Measurements from ENCODE around the gene PRX. TPM values are rescaled to one million over a fixed set of nuclear protein-coding genes. Genes with fewer than 3 reads are reported as not detected.

PRX gene
- polyA plus RNA-seq, 1 donor from 2014 or later = 0.20 TPM

- Histone ChIP-seq H3K79me2 (replicated peaks; ENCODE audit: insufficient read depth, low read length) (no peaks in the 10 kb centered on the region), H3K27me3 (ENCODE audit: insufficient read depth, low read depth, low read length) (no peaks in the 10 kb centered on the region), H3K4me3 (ENCODE audit: low read length) (no peak overlapping the region), H4K20me1 (ENCODE audit: insufficient read depth) (no peaks in the 10 kb centered on the region), H3K4me2 (ENCODE audit: low read length) (no peak overlapping the region), H3F3A (ENCODE audit: insufficient read depth, low read length, poor library complexity, severe bottlenecking) (no peaks in the 10 kb centered on the region), H3K9me2 (ENCODE audit: insufficient read depth, low read length) (no peaks in the 10 kb centered on the region), H3K36me3 (ENCODE audit: insufficient read depth, low read length) (no peaks in the 10 kb centered on the region), H3K9me3 (ENCODE audit: low read length) (no peaks in the 10 kb centered on the region), H3K9ac (ENCODE audit: low read length) (no peak overlapping the region), H2AFZ (ENCODE audit: low read depth, low read length) (no peak overlapping the region), H3K27ac (ENCODE audit: low read length) (no peak overlapping the region)
- TF ChIP-seq MXI1 (conservative IDR thresholded peaks at IDR 0.05; ENCODE audit: poor library complexity, severe bottlenecking) (no peak), EZH2 (IDR thresholded peaks at IDR 0.05; ENCODE audit: borderline replicate concordance, insufficient read depth, low read length, poor library complexity, severe bottlenecking) (no peak), TAF1 (IDR thresholded peaks at IDR 0.05; ENCODE audit: low read depth) (no peak)
- TF ChIP-seq, protein P1, sequence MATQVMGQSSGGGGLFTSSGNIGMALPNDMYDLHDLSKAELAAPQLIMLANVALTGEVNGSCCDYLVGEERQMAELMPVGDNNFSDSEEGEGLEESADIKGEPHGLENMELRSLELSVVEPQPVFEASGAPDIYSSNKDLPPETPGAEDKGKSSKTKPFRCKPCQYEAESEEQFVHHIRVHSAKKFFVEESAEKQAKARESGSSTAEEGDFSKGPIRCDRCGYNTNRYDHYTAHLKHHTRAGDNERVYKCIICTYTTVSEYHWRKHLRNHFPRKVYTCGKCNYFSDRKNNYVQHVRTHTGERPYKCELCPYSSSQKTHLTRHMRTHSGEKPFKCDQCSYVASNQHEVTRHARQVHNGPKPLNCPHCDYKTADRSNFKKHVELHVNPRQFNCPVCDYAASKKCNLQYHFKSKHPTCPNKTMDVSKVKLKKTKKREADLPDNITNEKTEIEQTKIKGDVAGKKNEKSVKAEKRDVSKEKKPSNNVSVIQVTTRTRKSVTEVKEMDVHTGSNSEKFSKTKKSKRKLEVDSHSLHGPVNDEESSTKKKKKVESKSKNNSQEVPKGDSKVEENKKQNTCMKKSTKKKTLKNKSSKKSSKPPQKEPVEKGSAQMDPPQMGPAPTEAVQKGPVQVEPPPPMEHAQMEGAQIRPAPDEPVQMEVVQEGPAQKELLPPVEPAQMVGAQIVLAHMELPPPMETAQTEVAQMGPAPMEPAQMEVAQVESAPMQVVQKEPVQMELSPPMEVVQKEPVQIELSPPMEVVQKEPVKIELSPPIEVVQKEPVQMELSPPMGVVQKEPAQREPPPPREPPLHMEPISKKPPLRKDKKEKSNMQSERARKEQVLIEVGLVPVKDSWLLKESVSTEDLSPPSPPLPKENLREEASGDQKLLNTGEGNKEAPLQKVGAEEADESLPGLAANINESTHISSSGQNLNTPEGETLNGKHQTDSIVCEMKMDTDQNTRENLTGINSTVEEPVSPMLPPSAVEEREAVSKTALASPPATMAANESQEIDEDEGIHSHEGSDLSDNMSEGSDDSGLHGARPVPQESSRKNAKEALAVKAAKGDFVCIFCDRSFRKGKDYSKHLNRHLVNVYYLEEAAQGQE (IDR thresholded peaks at IDR 0.05; ENCODE audit: borderline replicate concordance) = no peak
These were observed 19.0 kb downstream of the PRX start for GRCh38 chr19:40393894-40394815.

DNA sequence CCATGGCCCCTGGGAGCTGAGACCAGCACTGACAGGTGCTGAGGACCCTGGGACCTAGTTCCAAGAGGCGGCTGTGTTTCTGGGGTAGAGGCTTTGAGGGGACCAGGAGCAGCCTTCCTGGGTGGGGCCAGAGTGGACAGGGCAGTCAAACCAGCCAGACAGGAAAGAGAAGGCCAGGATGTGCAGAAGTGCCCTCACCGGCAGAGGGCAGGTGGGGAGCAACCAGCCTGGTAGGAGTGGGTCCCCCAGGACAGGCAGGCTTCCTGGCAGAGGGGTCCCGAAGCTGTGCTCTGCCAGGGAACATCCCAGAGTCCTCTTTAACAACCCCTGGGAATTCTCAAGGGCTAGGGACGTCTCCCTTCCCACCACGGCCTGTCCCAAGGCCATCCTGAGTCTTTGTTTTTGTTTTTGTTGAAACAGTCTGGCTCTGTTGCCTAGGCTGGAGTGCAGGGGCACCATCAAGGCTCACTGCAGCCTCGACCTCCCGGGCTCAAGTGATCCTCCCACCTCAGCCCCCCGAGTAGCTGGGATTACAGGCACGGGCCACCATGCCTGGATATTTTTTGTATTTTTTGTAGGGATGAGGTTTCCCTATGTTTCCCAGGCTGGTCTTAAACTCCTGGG, 20.2 kb downstream of the PRX start:
- H3K9ac ChIP-seq (ENCODE audit: low read length) = no peak overlapping the region

DNA sequence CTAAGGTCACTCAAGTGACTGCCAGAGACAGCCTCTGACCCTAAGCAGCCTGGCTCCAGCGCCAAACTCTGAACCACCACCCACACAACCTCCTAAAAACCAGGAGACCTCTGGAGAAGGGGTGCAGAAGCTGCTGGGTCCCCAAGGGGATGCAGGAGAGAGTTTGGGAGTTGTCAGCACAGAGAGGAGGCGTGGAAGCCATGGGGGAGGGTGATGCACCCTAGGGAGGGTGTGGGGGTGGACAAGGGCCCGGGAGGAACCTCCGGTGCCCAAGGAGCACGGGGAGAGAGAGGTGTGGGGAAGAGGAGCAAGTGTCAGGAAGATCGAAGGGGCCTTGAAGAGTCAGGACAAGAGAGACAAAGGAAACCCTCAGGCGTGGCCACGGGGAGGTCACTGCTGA, 21.1 kb downstream of the PRX start:
- Histone ChIP-seq H3K9me3 (ENCODE audit: low read length) (no peaks in the 10 kb centered on the region), H3F3A (ENCODE audit: insufficient read depth, low read length, poor library complexity, severe bottlenecking) (no peaks in the 10 kb centered on the region), H4K20me1 (ENCODE audit: insufficient read depth) (no peaks in the 10 kb centered on the region), H3K4me2 (ENCODE audit: low read length) (no peak overlapping the region), H2AFZ (ENCODE audit: low read depth, low read length) (no peak overlapping the region), H3K27me3 (ENCODE audit: insufficient read depth, low read depth, low read length) (no peaks in the 10 kb centered on the region), H3K9ac (ENCODE audit: low read length) (no peak overlapping the region), H3K36me3 (ENCODE audit: insufficient read depth, low read length) (no peaks in the 10 kb centered on the region), H3K27ac (ENCODE audit: low read length) (no peak overlapping the region), H3K79me2 (replicated peaks; ENCODE audit: insufficient read depth, low read length) (no peaks in the 10 kb centered on the region), H3K9me2 (ENCODE audit: insufficient read depth, low read length) (no peaks in the 10 kb centered on the region), H3K4me3 (ENCODE audit: low read length) (no peak overlapping the region)
- TF ChIP-seq, protein P1 (IDR thresholded peaks at IDR 0.05; ENCODE audit: borderline replicate concordance) = no peak
- TF ChIP-seq POLR2AphosphoS5 (IDR thresholded peaks at IDR 0.05) (no peak), MXI1 (conservative IDR thresholded peaks at IDR 0.05; ENCODE audit: poor library complexity, severe bottlenecking) (no peak), TAF1 (IDR thresholded peaks at IDR 0.05; ENCODE audit: low read depth) (no peak), EP300 (conservative IDR thresholded peaks at IDR 0.05; ENCODE audit: poor library complexity, severe bottlenecking) (no peak), EZH2 (IDR thresholded peaks at IDR 0.05; ENCODE audit: borderline replicate concordance, insufficient read depth, low read length, poor library complexity, severe bottlenecking) (no peak), SMC3 (conservative IDR thresholded peaks at IDR 0.05; ENCODE audit: poor library complexity) (no peak), RAD21 (conservative IDR thresholded peaks at IDR 0.05) (no peak)
- TF ChIP-seq, protein P2, sequence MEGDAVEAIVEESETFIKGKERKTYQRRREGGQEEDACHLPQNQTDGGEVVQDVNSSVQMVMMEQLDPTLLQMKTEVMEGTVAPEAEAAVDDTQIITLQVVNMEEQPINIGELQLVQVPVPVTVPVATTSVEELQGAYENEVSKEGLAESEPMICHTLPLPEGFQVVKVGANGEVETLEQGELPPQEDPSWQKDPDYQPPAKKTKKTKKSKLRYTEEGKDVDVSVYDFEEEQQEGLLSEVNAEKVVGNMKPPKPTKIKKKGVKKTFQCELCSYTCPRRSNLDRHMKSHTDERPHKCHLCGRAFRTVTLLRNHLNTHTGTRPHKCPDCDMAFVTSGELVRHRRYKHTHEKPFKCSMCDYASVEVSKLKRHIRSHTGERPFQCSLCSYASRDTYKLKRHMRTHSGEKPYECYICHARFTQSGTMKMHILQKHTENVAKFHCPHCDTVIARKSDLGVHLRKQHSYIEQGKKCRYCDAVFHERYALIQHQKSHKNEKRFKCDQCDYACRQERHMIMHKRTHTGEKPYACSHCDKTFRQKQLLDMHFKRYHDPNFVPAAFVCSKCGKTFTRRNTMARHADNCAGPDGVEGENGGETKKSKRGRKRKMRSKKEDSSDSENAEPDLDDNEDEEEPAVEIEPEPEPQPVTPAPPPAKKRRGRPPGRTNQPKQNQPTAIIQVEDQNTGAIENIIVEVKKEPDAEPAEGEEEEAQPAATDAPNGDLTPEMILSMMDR (IDR thresholded peaks at IDR 0.05; ENCODE audit: poor library complexity, severe bottlenecking) = no peak

More for the DNA sequence above, 20.2 kb downstream of the PRX start:
- Histone ChIP-seq H3K9me2 (ENCODE audit: insufficient read depth, low read length) (no peaks in the 10 kb centered on the region), H3K9me3 (ENCODE audit: low read length) (no peaks in the 10 kb centered on the region), H3K36me3 (ENCODE audit: insufficient read depth, low read length) (no peaks in the 10 kb centered on the region), H3K27me3 (ENCODE audit: insufficient read depth, low read depth, low read length) (no peaks in the 10 kb centered on the region), H3K4me3 (ENCODE audit: low read length) (no peak overlapping the region), H3K27ac (ENCODE audit: low read length) (no peak overlapping the region), H3K4me2 (ENCODE audit: low read length) (no peak overlapping the region), H4K20me1 (ENCODE audit: insufficient read depth) (no peaks in the 10 kb centered on the region), H3F3A (ENCODE audit: insufficient read depth, low read length, poor library complexity, severe bottlenecking) (no peaks in the 10 kb centered on the region), H2AFZ (ENCODE audit: low read depth, low read length) (no peak overlapping the region), H3K79me2 (replicated peaks; ENCODE audit: insufficient read depth, low read length) (no peaks in the 10 kb centered on the region)
- TF ChIP-seq EZH2 (IDR thresholded peaks at IDR 0.05; ENCODE audit: borderline replicate concordance, insufficient read depth, low read length, poor library complexity, severe bottlenecking) = no peak

Measured in neural cell (in vitro differentiated cells).